Activated naive CD4-positive, alpha-beta T cell treated with anti-CD3 and anti-CD28 coated beads, Interleukin-2, amount 50 U/mL, for 16 hours (primary cell): ENCODE data around the gene PTTG1IP.
"Not testable (repeated sequence)": the region's sequence is repeated elsewhere in the genome, so short reads cannot be mapped to it uniquely, and the experiment has no call there.

ENCODE experiments used
- DNase-seq: peaks from one replicate; pipeline ENCODE4 v3.0.0-alpha.2; 2020

PTTG1IP gene

DNA sequence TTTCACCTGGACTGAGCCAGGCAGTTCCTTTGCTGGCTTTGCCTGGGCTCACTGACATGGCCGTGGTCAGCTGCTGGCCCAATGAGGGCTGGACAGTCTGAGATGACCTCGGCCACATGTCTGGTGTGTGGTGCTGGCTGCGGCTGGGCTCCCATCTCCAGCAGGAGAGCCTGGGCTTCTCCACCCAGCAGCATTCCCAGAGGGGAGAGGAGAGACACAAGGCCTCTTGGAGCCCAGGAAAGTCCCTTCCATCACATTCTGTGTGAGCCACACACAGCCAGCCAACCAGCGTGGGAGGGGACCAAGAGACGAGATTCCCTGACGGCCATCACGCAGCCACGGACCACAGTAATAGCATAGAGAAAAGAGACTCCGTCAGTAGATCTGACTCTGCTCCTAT is 34.5 kb downstream of the PTTG1IP start:
- DNase-seq = no peak

DNA sequence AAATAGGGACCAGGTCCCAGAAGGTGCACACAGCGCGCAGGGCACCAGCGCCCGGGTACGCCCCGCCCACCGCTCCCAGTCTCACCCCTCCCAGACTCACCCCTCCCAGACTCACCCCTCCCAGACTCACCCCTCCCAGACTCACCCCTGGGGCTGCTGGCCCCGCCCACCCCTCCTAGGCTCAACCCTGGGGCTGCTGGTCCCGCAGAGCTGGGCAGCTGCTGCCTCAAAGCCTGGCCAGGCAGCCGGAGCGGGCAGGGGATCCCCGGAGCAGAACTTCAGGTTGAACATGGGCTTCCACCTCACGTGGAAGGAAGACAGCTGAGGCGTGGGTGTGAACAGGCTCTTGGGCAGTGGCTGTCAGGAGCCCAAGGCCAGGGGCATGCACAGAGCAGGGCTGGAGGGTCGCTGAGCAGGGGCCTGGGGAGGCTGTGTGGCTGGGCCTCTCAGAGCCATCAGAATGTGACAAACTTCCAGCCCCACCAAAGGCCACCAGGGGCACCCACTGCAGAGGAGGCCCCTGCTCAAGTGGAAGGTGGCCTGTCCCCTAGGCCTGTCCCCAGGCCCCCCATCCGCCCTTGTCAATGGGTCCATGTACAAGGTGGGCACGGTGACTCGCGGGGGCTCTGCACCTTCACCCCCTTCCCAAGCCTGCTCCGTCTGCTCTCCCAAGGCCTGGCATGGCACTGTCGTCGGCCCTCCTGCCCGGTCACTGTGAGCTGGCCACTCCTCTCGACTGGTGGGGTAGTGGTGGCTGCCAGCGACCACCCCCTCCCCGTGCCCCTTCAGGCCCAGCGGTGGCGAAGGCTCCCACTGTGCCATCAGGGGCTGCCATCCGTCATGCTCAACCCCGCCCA is 35.2 kb downstream of the PTTG1IP start:
- no peak for DNase-seq

DNA sequence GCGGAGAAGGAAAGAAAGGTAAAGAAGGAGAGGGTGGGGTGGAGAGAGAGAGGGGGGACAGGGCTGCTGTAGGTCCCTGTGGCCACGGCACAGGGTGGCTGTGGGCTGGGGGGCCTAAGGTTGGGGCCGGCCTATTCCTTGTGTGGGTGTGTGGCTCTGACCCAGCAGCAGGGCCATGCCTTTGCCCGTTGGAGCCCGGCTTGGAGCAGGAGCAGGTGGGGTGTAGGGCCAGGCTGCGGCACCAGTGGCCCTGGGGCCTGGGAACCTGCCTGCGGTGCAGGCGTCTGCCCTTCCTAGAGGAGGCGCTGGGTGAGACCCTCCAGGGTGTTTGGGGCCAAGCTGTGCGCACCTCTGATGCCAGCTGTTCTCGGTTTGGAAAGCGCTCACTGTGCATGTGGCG is 36.0 kb downstream of the PTTG1IP start:
- DNase-seq = no peak

DNA sequence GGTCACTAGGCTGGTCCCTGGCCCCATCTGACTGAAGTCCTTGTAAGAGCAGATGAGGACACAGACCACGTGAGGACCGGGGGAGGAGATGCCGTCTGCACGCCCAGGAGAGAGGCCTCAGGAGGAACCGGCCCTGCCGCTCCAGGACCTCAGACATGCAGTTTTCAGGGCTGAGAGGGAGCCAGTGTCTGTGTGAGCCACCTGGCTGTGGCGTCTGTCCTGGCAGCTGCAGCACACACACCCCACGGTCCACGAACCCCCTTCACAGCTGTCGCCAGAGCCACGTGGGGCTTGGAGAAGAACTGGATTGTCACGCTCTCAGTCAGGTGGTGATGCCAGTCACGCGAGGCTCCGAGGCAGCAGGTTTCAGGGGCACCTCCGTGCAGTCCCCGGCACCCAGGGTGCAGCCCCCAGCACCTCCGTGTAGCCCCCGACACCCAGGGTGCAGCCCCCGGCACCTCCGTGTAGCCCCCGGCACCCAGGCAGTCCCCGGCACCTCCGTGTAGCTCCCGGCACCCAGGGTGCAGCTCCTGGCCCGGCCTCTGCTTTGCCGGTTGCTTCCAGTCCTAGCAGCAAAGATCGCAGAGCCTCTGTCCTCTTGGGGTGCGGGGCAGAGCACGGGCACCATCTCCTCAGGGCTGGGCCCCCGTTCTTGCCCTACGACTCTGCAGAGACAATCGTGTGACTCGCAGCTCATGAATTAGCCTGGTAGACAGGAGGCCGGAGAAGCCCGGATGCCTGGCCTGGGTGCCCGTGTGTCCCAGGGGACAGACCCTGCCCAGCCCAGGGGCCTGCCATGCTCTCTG is 36.6 kb downstream of the PTTG1IP start:
- DNase-seq = no peak

DNA sequence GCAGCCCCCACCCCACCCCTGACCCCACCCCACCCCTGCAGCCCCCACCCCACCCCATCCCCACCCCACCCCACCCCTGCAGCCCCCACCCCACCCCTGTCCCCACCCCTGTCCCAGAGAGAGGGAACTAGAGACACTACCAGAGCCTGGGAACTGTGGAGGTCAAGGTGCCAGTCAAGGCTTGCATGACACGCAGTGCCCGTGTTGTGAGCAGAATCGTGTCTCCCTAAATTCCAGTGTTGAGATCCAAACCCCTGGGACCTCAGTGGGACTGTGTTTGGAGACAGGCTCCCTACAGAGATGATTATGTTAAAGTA is 37.2 kb downstream of the PTTG1IP start:
- no peak for DNase-seq

DNA sequence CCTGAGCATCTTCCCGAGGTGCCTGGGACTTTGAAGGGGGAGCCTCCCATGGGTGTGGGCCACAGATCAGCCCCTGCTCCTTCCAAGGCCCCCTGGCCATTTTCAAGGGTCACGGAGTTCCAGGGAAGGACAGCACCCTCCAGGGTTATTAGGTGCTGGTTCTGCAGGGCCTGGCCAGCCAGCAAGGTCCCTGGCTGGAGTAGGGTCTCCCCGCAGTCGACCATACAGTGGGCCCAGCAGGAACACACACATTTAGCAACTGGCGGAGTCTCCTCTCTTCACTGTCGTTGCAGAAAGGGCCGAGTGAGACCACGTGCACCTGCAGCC is 37.9 kb downstream of the PTTG1IP start:
- no peak for DNase-seq

DNA sequence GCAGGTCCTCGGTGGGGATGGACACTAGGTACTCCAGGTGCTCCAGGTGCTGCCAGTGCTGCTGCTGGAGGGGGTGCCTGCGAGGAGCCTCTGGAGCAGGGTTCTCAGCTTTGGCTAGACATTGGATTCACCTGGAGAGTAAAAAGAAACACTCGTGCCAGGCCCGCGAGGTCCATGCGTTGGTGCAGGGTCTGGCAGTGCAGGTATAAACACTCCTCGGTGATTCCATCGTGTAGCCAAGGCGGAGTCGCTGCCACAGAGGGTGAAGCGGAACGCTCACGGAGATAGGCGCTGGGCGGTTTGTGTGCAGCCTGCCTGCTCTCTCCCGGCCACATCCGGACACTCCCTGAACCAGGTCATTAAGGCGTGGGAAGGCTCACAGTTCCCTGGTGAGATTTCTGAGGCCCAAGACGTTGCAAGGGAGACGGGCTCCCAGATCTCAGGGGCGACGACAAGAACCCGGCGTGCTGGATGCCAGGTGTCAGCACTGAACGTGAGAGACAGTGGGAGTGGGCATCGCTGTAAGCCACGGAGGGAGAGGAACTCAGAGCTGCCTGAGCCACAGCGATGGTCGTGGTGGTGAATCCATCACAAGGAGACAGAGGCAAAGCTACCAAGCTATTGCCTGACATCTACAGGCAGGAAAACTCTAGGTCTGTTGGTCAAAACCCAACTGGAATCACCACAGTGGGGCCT is 38.4 kb downstream of the PTTG1IP start:
- no peak for DNase-seq

DNA sequence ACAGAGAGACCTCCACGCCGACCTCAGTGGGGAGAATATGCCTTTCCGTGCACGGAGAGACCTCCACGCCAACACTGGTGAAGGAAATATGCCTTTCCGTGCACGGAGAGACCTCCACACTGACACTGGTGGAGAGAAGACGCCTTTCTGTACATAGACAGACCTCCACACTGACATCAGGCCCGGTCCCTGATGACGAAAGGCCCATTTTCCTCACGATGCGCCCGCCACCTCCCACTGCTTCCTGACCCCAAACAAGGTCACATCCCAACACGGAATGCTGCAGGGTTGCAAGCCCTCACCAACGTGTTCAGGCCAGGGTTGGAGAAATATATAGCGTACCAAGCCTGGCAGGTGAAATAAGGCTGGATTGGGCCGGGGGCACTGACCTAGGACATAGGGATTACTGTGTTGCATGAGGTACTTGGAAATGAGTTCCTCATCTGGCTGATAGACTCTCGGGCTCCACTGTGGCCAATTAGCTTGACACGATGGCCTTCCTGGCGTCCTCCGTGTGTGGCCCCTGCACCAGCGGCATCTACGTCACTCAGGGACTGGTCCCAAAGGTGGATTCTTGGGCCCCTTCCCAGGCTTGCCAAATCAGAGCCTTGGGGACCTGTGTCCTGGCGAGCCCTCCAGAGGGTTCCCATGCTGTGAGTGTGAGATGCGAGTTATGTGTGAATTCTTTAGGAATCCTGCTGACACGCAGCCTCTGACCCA is 39.1 kb downstream of the PTTG1IP start:
- no peak for DNase-seq

DNA sequence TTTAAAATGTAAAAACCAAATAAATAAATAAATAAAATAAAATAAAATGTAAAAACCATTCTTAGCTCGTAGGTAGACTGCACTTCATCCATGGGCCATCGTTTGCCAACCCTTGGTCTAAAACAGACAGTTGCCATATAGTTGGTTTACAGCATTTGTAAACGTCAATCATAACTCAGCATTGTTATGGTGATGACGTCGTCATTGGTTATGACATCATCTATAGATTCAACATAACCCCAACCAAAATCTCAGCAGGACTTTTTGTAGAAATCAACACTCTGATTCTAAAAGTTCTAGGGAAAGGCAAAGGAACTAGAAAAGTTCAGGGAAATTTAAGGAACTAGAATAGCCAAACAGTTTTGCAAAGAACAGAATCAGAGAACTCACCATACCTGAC is 39.8 kb downstream of the PTTG1IP start:
- DNase-seq = no peak

DNA sequence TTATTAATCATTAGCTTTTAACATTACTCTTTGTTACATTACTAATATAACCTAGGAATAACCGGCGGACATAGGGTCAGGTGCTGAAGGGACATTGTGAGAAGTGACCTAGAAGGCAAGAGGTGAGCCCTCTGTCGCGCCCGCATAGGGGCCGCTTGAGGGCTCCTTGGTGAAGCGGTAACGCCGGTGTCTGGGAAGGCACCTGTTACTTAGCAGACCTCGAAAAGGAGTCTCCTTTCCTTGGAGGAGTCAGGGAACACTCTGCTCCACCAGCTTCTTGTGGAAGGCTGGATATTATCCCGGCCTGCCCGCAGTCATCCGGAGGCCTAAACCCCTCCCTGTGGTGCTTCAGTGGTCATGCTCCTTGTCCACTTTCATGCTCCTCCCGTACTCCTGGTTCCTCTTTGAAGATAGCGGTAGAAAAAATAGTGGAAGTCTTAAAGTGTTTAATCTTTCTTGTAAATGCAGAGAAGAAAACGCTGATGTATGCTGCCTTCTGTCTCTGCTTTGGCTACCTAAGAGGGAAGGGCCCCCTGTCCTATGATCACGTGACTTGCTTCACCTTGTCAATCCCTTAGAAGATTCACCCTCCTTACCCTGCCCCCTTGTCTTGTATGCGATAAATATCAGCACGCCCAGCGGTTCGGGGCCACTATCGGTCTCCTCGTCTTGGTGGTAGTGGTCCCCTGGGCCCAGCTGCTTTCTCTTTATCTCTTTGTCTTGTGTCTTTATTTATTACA is 40.8 kb downstream of the PTTG1IP start:
- DNase-seq = not testable (repeated sequence)

DNA sequence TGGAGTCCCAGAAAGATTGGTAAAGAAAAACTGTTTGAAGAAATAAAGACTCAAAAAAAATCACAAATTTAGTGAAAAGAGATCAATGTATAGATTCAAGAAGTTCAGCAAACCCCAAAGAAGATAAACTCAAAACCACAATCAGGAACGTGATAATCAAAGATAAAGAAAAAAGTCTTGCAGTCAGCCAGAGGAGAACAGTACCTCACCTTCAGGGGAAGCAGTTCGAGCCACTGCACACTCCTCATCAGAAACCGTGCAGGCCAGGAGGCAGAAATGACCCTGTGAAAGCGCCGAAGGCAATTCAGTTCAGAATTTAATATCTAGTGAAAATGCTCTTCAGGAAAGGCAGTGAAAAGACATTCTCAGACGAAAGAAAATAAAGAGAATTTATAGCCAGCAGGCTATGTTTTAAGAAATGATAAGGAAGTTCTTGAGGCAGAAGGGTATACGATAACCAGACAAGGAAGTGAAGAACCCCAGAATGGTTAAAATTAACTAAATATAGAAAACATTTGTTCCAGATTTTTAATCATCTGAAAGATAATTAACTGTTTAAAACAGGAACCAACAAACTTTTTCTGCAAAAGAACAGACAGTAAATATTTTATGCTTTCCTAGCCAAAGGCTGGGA is 42.1 kb downstream of the PTTG1IP start:
- no peak for DNase-seq

DNA sequence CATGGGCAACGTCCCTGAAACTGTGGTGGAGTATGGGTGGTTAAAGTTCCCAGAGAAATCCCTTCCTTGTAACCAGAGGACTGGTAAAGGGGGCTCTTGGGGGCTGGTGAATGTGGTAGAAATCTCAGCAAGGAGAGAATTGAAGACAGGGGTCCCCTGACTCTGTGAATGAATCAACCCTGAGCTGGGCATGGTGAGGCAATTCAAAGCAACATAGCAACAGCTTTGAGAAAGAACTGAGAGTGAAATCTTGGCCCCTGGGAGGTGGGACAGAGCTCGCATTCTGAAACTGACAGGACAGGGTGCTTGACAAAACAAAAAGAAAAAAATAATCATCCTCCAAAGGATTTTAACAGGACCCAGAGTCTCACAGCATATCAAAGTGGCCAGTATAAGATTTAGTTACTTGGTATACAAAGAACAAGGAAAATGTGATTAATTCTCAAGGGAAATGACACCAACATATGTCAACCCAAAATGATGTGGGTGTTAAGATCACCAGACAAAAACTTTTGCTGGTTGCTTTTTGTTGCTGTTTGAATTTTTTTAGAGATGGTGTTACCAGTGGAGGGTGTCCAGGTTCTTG is 43.9 kb downstream of the PTTG1IP start:
- DNase-seq = no peak

DNA sequence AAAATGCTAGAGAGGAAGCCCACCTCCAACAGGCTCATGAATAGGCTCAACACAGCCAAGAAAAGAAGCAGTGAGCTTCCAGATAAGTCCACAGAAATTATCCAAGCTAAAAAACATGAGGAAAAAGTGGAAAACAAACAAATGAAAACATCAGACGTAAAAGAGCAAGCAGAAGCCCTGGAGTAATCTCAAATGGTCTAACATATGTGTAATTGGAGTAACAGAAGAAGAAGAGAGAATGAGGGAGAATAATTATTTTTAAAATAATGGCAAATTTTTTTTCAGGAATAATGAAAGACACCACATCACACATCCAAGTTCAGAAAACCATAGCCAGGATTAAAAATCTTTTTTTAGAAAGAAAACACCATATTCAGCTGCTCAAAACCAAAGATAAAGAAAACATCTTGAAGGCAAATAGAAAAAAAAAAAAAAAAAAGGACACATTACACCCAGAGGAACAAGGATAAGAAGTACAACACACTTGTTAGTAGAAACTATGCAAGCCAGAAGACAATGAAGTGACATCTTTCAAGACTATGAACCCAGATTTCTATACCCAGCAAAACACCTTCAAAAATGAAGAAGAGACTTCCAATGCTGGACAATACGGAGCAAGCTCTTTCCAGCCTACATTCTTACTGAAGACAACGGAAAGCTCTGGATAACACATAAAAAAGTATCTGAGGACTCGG is 45.0 kb downstream of the PTTG1IP start:
- DNase-seq = no peak

DNA sequence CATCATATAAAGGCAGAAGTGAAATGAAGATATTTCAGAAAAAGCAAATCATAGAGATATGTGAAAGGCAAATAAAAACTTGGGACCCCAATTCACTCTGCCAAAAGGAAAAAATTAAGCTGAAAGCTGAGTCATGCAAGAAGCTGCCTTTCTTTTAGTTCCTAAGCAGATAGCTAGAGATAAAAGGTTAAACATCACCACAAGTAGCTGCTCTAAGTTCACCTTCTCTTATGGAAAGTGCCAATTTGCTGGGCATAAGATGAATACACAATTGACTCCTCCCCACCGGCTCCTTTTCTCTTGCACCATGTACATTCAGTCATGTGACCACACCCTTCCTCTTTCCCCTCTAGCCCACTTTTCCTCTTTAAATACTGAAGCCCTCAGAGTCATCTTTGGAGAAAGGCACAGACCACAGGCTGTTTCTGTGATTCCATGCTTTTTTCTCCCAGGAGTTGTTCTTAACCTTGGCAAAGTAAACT is 50.3 kb downstream of the PTTG1IP start:
- no peak for DNase-seq

DNA sequence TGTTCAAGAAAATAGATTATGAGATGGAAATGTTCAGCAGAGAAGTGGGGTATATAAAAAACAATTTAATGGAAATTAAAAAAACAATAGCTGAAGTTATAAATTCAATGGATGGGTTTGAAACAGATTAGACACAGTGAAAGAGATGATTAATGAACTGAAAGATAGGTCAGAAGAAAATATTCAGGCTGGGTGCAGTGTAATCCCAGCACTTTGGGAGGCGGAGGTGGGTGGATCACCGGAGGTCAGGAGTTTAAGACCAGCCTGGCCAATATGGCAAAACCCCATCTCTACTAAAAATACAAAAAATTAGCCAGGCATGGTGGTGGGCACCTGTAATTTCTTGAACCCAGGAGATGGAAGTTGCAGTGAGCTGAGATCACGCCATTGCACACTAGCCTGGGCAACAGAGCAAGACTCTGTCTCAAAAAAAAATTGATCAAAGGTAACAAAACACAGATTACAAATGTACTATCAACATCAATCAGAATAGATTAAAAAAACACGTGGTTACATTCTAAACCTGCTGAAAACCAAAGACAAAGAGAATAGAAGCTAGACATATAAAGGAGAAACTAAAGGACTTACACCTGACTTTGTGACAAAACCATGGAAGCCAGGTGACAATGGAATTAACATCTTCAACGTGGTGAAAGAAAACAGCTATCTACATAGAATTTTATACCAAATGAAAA is 50.9 kb downstream of the PTTG1IP start:
- DNase-seq = no peak

DNA sequence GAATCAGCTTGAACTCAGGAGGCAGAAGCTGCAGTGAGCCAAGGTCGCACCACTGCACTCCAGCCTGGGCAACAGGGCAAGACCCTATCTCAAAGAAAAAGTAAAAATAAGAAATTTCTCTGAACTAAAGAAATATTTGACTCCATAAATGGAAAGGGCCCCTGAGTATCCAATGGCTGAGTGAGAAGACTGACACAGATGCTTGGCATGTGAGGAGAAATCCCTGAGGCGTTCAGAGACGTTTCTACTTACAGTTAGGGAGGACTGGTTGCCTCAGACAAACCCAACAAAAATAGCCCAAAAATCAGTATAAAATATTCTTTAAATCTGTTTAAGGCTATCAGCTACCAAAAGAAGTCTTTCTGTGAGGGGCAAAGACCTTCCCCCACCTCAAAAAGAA is 52.6 kb downstream of the PTTG1IP start:
- no peak for DNase-seq

DNA sequence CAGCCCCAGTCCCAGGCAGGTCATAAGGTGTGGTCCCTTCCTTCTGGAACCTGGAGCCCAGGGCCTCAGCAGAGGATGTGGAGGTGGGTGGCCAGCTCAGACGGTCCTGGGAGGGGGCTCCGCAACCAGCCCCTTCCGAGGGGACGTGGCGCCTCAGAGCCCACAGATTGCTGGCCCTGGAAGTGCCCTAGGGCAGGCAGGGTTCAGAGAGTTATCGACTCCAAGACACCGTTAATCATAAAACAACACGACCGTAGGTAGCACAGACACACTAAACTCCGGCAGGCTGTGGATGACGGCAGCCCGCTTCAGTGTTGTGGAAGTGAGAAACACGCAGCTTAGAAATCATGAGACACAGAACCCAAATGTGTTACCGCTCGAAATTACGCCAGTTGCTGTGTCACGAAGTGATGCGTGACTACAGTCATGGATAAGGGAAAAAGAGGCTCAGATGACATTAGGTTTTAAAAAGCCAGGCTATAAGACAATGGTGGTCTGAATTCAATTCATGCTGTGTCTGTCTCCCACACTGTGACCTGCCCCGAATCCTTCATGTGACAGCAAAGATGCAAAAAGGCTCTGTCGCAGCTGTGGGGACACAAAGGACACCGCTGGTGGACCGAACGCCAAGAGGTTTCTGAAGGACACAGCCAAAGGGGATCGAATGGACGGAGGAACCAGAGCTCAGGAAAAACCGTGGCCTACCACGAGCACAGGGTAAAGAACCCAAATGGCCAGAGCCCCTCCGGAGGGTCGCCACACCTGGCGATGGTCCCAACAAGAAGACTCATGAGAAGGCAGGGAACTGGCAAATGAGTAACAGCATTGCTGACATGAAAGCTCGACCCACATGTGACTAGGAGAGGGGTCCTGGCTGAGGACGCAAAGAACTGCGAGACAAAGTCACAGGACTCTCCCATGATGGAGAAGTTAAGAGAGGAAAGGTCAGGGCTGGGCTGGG is 53.9 kb downstream of the PTTG1IP start:
- no peak for DNase-seq

DNA sequence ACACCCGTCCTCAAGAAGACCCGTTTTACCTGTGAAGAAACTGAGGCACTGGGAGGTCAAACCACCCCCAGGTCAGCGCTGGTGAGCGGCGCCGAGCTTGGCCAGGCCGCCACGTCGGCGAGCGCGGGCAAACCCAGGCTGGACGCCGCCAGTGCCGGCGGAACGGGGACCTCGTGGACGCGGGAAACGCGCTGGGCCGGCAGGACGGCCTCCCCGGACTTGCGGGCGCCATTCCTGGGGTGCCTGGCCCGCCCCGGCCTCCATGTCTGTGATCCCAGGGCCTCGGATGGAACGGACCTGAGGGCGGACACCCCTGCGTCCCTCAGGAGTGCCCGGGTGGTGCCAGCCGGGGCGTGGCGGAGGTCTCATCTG is 54.9 kb downstream of the PTTG1IP start:
- no peak for DNase-seq
